ENCODE results near the gene RBFOX1. TPM values are rescaled to one million over a fixed set of nuclear protein-coding genes. Genes with fewer than 3 reads are reported as not detected.

The RBFOX1 gene
- total RNA-seq, 4 donors from 2014 or later: not detected

- 68% methylated on average over 6 of the region's 6 CpGs for WGBS
- Histone ChIP-seq H3K36me3 (no peaks in the 10 kb centered on the region), H3K4me3 (no peak overlapping the region), H3K27ac (replicated peaks in 1 of 4) (no peak overlapping the region), H3K27me3 (no peaks in the 10 kb centered on the region), H3K4me1 (no peaks in the 10 kb centered on the region), H3K9me3 (peaks cover 0 to 3% (median 0%) of the 10 kb centered on the region in 4 donors)
- TF ChIP-seq POLR2A (IDR thresholded peaks at IDR 0.05; ENCODE audit: low read depth) (no peak), CTCF (IDR thresholded peaks at IDR 0.05) (no peak), POLR2AphosphoS5 (IDR thresholded peaks at IDR 0.05) (no peak)
- DNase-seq (ENCODE audit: extremely low spot score): no peak
- intact Hi-C loops (cut with DNase I): no loop called here
Measured at GRCh38 chr16:7755347-7755882, 422.8 kb downstream of the RBFOX1 start.

Small RNA genes lying within 50 kb of the gene (small RNA-seq; reads per million reads assigned to genes)
- 0 reads per million in 3 donors for gene RF00537
- gene RF00561: 0 reads per million in 3 donors
